Suppressor macrophage (primary cell): Measurements from ENCODE around the gene NDUFS2.

Experiments used
- DNase-seq, 4 experiments: peaks; one replicate each; pipeline ENCODE4 v3.0.0-alpha.2; 2020 to 2022
- total RNA-seq, 17 experiments: gene quantifications; one replicate each; lab custom pipeline; 2026; ENCODE audit warnings: mixed read lengths in 6 of 17, inconsistent platforms in 3 of 17; lab: John Stamatoyannopoulos, UW

NDUFS2 gene
- total RNA-seq = 83.5 to 158 (median 113) reads per million in 17 experiments

- peak; percentile 97 to 99 (median 98) for DNase-seq
These were observed at the start of gene NDUFS2 for GRCh38 chr1:161201836-161202712. TSS of gene NDUFS2 (plus strand) at chr1:161202367. CDS start at chr1:161202386, 19 bp downstream.

- peak in 1 of 4 experiments; percentile 27 for DNase-seq
These were observed 49.0 kb upstream of the NDUFS2 start for GRCh38 chr1:161153176-161153575.

- DNase-seq = peak; percentile 86 to 94 (median 92)
These were observed 48.4 kb upstream of the NDUFS2 start, which contains the start of gene UFC1 for GRCh38 chr1:161153682-161154337. TSS of gene UFC1 (plus strand) at chr1:161153978. CDS start at chr1:161153998, 20 bp downstream.

GRCh38 chr1:161157867-161158266 lies 44.3 kb upstream of the NDUFS2 start:
- no peak for DNase-seq

DNA sequence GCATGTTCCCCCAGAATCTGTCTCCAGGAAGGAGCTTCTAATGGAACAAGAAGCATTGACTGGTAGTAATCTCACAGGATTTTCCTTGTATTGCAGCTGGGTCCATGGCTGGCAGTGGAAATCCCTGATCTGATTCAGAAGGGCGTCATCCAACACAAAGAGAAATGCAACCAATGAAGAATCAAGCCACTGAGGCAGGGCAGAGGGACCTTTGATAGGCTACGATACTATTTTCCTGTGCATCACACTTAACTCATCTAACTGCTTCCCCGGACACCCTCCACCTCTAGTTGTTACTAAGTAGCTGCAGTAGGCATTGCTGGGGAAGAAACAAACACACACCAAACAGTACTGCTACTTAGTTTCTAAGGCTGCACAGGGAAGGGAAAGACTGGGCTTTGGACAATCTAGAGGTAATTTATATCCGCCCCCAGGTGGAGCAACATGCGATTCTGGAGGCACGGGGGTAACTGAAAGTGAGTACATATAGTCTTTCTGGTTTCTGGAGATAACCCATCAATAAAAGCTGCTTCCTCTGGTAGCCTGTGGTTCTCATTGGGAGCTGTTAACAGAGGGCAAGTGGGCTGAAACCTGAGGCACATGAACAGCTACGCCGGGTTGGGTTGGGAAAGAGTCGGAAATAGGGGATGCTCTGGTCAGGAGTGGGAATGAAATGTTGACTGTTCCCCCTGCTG lies 43.7 kb upstream of the NDUFS2 start:
- no peak for DNase-seq

DNA sequence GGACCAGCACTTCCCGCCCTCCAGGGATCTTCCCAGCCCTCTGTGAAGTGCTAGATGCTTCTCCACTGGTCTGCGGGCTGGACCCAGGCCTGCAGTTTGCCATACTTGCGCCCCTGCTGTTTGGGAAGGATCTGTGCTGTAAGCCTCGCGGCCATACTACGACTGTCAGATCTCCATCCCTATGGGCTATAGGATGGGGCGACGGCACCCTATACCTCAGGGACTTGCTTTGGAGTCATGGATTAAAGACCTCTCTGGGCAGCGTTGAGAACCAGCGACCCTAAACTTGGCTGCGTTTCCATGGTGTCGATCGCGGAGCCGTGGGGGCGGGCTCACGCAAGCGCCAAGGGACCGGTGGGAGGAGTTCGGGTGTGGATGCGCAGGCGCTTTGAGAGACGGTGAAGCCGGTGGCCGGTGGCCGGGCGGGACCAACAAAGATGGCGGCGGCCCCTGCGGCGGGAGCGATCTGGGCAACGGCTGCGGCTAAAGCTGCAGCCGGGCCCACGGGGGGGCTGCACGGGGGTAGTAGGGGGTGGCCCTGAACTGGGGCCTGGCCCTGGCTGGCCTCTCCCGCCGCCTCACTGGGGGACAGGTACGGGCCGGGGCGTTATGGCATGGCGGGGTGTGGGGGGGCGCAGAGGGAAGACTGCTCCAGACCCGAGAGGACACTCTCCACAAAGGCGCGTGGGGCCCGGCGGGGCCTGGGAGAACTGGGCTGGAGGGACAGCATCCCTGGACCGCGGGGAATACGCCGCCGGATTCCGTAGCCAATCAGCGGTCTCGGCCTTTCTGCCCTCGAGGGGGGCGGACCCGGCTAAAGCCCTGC lies 42.9 kb upstream of the NDUFS2 start, which contains the start of gene USP21:
Gene USP21 (plus strand): TSS at position 414 of the 826 bp plus-strand sequence. CDS start 1,141 bp downstream, outside the sequence.
- peak; percentile 91 to 97 (median 94) for DNase-seq

DNA sequence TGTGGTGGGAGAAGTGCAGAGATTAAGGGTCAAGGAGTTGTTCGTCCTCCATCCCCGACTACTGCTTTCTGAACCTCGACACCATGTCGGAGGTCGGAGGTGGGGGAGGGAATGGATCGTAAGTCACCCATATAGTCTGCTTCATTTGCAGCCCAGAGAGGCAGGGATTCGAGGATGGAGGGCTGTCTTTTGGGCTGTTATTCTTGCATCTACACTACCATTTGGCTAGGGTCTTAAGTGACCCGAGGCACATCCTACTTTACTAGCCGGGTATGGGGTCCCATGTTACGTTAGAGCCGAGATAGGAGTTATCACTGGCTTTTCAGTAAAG lies 42.3 kb upstream of the NDUFS2 start:
- DNase-seq = no peak

DNA sequence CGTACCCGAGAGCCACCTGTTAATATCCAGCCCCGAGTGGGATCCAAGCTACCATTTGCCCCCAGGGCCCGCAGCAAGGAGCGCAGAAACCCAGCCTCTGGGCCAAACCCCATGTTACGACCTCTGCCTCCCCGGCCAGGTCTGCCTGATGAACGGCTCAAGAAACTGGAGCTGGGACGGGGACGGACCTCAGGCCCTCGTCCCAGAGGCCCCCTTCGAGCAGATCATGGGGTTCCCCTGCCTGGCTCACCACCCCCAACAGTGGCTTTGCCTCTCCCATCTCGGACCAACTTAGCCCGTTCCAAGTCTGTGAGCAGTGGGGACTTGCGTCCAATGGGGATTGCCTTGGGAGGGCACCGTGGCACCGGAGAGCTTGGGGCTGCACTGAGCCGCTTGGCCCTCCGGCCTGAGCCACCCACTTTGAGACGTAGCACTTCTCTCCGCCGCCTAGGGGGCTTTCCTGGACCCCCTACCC lies 41.5 kb upstream of the NDUFS2 start:
- no peak for DNase-seq

DNA sequence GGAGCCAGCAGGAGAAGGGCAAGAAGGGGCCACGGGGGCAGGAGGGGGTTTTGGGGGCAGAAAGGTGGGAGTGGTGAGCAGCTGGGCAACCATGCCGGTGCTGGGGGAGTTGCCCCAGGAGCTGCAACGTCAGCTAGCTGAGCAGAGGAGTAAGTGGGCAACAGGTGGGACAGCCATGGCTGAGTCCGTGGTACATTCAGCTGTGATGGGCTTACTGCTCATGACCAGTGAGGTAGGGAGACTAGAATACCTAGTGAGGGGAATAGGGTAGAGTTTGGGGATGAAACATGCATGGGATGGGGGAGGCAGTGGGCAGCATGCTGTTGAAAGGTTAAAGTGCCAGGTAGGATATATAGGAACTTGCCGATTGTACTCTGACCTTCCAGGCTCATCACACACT lies 40.5 kb upstream of the NDUFS2 start:
- DNase-seq = no peak

- no peak for DNase-seq
These were observed 40.1 kb upstream of the NDUFS2 start for GRCh38 chr1:161162052-161162451.

GRCh38 chr1:161162806-161163205 lies 39.4 kb upstream of the NDUFS2 start:
- DNase-seq = no peak

DNA sequence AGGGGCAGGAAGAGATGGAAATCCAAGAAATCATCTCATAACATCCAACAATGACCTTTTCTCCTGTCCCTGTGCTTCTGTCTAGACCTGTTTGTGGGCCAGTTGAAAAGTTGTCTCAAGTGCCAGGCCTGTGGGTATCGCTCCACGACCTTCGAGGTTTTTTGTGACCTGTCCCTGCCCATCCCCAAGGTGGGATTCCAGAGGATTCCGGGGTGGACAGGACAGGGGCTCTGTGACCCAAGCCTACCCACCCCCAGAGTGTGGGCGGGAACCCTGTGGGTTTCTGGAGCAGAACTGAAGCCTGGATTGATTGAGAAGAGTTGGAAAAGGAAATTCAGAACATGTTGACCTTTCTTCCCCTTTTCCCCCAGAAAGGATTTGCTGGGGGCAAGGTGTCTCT lies 38.4 kb upstream of the NDUFS2 start:
- DNase-seq = no peak

DNA sequence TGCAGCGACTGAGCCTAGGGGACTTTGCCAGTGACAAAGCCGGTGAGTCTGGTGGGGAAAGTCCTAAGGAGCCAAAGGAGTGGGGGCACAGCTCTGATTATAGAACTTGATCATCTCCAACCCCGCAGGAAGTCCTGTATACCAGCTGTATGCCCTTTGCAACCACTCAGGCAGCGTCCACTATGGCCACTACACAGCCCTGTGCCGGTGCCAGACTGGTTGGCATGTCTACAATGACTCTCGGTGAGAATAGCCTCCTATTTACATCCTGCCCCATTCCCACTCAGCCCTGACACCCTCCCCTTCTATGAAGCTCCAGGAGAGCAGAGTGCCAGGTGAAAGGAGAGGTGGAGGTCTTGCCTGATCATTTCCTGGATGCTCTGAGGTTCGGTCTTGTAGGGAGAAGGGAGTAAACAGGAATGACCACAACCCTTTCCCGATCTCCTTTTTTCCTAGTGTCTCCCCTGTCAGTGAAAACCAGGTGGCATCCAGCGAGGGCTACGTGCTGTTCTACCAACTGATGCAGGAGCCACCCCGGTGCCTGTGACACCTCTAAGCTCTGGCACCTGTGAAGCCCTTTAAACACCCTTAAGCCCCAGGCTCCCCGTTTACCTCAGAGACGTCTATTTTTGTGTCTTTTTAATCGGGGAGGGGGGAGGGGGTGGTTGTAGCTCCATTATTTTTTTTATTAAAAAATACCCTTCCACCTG lies 37.1 kb upstream of the NDUFS2 start:
- DNase-seq = no peak

DNA sequence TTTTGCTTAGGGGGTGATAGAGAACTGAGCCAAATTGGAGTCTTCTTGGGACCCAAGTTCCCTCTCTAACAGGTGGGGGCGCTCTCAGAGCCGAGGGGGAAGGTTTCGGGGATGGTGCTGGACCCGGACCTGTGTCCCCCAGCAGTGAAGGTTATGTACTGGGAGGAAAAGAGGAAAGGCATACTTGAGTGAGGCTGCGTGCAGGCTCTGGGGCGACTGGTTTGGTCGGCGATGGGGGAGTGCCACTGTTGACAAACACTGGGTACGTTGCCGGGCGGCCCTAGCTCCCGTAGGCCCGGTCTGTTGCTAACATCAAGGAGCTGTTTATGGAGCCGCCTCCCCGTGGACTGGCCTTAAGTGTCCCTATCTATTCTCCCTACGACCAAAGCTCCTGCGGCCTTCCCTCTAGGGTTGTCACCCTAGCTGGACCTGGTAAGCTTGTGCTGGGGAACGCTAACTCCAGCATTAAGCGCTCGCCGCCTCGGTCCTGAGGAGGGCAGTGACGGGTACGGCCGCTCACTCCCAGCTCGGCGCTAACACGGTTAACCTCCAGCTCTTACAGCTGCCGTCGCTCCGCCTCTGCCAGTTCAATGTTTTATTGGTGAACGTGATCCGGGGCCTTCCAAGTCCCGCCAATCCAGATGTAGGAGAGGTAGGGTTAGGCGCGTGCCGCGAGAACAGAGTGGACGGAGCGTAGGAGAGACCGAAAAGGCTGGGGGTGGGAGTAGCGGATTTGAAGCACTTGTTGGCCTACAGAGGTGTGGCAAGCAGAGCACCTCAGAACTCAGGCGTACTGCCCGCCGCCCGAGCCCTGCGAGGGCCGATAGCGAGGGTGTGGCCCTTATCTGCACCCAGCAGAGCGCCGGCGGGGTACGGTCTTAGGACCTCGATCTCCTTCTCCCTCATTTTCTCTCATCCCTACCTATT lies 36.2 kb upstream of the NDUFS2 start, which contains the start of gene PPOX:
Gene PPOX (plus strand): TSS at position 685 of the 927 bp plus-strand sequence. CDS start 422 bp downstream, outside the sequence.
- peak; percentile 95 to 98 (median 96) for DNase-seq

- DNase-seq = no peak
These were observed 35.3 kb upstream of the NDUFS2 start for GRCh38 chr1:161166669-161167548.

- DNase-seq = no peak
These were observed 33.3 kb upstream of the NDUFS2 start for GRCh38 chr1:161168906-161169305.

- DNase-seq = no peak
These were observed 31.0 kb upstream of the NDUFS2 start for GRCh38 chr1:161171191-161171590.

- DNase-seq = no peak
These were observed 30.5 kb upstream of the NDUFS2 start for GRCh38 chr1:161171696-161172095.

DNA sequence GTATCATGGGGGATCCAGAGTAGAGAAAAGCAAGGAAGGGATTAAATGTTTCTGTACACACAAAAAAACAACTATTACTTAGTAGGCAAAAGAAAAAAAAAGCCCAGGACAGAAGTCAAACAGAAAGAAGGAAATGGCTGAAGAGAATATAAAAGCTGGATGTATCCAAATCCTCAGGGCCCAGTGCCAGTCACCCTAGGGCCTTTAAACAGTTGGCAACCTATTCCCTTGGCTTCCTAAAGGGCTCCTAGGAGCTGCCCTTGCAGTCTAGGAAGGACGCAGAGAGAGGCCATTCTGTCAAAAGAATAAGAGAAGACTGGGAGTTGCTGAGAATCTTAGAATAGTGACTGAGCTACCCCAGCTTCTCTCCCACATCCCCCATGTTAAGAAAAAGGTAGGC lies 29.8 kb upstream of the NDUFS2 start:
- no peak for DNase-seq
